C4-2B (cell line): ENCODE measurements around the gene CTDP1.

ENCODE experiments used
- ZFX ChIP-seq: fragments of 450-650 bp; IDR thresholded peaks from 2 replicates; pipeline ENCODE4 v1.6.1; 2017
- TF ChIP-seq, protein P1 (sequence below): fragments of 450-650 bp; conservative IDR thresholded peaks from 2 replicates; pipeline ENCODE4 v1.5.1; 2017; ENCODE audit warnings: mild to moderate bottlenecking

- TF ChIP-seq, protein P1, sequence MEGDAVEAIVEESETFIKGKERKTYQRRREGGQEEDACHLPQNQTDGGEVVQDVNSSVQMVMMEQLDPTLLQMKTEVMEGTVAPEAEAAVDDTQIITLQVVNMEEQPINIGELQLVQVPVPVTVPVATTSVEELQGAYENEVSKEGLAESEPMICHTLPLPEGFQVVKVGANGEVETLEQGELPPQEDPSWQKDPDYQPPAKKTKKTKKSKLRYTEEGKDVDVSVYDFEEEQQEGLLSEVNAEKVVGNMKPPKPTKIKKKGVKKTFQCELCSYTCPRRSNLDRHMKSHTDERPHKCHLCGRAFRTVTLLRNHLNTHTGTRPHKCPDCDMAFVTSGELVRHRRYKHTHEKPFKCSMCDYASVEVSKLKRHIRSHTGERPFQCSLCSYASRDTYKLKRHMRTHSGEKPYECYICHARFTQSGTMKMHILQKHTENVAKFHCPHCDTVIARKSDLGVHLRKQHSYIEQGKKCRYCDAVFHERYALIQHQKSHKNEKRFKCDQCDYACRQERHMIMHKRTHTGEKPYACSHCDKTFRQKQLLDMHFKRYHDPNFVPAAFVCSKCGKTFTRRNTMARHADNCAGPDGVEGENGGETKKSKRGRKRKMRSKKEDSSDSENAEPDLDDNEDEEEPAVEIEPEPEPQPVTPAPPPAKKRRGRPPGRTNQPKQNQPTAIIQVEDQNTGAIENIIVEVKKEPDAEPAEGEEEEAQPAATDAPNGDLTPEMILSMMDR = no peak
- no peak for TF ChIP-seq ZFX
Measured at GRCh38 chr18:79682481-79682880, 2.9 kb downstream of the CTDP1 start.
